D721Med (cell line): ENCODE measurements around the gene SNTB2.

Experiments
- DNase-seq: peaks from one replicate; pipeline ENCODE4 v3.0.0; 2011; ENCODE audit warnings: low spot score; ENCODE audit not compliant: insufficient read length
- FAIRE-seq: peaks from 2 replicates; lab custom pipeline; 2011; peaks lifted over from hg19 to GRCh38; lab: Jason Lieb, UNC
- TF ChIP-seq, protein P1 (sequence below): IDR thresholded peaks from 2 replicates; pipeline ENCODE4 v1.5.1; 2012; ENCODE audit warnings: mild to moderate bottlenecking, control low read depth; ENCODE audit not compliant: insufficient read depth; ENCODE audit errors: missing control alignments

The SNTB2 gene

DNA sequence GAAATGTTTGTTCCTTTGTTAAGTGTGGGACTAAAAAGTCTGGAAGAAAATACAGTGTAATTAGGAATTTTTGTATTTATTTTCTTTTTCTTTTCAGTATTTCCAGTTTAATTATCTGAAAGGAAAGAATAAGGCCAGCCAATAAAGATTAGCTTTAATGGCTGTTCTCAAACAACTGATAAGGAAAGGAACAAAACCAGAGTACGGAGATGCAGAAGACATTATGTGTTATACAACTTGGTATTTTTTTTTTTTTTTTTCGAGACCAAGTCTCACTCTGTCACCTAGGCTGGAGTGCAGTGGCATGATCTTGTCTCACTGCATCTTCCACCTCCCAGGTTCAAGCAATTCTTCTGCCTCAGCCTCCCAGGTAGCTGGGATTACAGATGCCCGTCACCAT, 47.5 kb downstream of the SNTB2 start:
- FAIRE-seq = no peak
- TF ChIP-seq, protein P1, sequence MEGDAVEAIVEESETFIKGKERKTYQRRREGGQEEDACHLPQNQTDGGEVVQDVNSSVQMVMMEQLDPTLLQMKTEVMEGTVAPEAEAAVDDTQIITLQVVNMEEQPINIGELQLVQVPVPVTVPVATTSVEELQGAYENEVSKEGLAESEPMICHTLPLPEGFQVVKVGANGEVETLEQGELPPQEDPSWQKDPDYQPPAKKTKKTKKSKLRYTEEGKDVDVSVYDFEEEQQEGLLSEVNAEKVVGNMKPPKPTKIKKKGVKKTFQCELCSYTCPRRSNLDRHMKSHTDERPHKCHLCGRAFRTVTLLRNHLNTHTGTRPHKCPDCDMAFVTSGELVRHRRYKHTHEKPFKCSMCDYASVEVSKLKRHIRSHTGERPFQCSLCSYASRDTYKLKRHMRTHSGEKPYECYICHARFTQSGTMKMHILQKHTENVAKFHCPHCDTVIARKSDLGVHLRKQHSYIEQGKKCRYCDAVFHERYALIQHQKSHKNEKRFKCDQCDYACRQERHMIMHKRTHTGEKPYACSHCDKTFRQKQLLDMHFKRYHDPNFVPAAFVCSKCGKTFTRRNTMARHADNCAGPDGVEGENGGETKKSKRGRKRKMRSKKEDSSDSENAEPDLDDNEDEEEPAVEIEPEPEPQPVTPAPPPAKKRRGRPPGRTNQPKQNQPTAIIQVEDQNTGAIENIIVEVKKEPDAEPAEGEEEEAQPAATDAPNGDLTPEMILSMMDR = no peak

DNA sequence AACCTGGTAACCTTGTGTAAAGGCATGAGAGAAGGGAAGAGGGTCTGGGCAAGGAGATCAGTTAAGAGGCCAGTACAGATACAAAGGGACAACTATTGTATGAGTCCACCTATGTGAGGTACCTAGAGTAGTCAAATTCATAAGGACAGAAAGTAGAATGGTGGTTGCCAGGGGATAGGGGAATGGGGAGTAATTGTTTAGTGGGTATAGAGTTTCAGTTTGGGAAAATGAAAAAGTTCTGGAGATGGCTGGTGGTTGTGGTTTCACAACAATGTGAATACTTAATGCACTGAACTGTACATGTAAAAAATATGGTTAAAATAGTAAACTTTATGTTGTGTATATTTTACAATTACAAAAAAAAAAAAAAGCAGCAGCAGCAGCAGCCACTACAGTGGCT, 49.4 kb downstream of the SNTB2 start:
- TF ChIP-seq, protein P1 = no peak
- FAIRE-seq (no peak), DNase-seq (no peak)

More for the DNA sequence above, 47.5 kb downstream of the SNTB2 start:
- no peak for DNase-seq

DNA sequence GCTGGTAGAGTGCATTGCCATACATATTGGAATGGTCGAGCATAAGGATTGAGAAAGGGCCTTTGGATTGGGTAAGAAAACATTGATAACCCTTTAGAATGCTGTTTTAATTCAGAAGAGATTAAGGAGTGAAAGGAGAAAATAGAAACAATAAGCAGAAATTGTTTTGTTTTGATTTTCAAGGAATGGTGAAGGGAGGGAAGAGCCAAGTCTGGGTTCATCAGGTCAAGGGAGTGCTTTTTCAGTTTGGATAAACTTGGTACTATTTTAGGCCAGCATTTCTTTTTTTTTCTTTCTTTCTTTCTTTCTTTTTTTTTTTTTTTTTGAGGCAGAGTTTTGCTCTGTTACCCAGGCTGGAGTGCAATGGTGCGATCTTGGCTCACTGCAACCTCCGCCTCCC, 50.3 kb downstream of the SNTB2 start:
- FAIRE-seq = no peak
- TF ChIP-seq, protein P1 = no peak

DNA sequence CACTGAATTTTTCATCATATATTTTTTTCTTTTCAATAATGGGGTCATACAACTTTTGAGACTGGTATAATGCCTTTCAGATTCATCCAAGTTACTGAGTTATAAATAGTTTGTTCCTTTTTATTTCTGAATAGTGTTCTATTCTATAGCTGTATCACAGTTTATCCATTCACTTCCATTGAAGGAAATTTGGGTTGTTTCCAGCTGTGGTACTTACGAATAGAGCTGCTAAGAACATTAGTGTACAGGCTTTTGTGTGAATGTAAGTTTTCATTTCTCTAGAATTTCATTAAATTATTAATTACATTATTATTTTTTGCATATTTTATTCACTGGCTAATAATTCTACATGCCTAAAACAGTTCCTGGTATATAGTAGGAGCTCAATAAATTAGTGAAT, 52.9 kb downstream of the SNTB2 start:
- TF ChIP-seq, protein P1 = no peak
- FAIRE-seq (no peak), DNase-seq (no peak)

More for the DNA sequence above, 50.3 kb downstream of the SNTB2 start:
- no peak for DNase-seq

DNA sequence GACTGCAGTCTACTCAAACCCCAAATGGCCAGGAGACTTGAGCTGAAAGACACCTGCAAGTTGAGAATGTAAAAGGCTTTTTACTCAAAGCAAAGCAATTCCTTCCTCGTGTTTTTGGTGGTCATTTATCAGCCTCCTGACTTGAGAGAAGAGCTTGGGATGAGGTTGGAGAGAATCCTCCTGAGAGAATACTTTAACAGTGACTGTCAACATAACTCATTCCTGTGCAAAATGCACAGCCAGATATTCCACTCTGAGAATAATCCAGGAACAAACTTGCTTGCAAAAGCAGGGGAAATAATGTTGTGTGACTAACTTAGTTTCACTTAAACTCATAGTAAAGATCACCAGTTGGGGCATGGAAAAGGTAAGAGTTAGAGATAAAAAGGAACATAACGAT, 53.4 kb downstream of the SNTB2 start:
- TF ChIP-seq, protein P1 = no peak
- FAIRE-seq = no peak
- DNase-seq = no peak

DNA sequence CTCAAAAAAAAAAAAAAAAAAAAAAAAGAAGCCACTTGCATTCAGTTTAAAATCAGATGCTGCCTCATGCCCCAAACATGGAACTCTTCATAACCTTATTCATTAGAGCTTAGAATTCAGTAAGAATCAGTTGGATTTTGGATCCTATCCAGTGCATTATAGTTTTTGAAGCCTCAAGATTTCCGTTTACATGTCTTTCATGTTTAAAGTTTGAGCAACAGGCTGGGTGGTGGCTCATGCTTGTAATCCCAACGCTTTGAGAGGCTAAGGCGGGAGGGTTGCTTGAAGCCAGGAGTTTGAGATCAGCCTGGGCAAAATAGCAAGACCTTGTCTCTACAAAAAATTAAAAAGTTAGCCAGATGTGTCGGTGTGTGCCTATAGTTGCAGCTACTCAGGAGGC, 55.0 kb downstream of the SNTB2 start:
- DNase-seq (no peak), FAIRE-seq (no peak)
- TF ChIP-seq, protein P1 = no peak

DNA sequence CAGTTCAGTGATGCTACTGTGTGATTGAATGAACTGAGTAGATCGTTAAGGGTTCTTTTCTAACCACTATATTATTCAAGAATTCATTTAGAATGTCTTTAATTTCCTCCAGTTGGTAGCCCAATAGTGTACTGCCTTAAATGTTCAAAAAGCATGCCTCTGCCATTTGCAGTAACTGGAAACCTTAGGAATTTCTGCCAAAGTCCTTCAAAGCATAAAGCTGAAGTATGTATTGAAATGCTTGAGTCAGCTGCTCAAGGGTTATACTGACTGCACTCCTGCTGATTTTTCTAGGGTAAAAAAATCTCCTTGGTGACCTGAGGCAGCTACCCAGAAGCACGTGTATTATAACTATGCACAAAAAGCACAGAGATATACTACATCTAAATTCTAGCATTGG, 56.5 kb downstream of the SNTB2 start:
- FAIRE-seq (no peak), DNase-seq (no peak)
- TF ChIP-seq, protein P1 = no peak
